OCI-LY1 (cell line): ENCODE data around the gene ARIH1.
"Not testable (repeated sequence)": the region's sequence is repeated elsewhere in the genome, so short reads cannot be mapped to it uniquely, and the experiment has no call there.

Experiments used
- EZH2 ChIP-seq: fragments of 200-600 bp; sonication (generic), shearing (Covaris generic); IDR thresholded peaks from 2 replicates; pipeline ENCODE4 v1.8.0; 2017; ENCODE audit warnings: borderline replicate concordance, mixed run types, mild to moderate bottlenecking, antibody characterized with exemption, low read length, moderate library complexity, mixed read lengths
- TF ChIP-seq, protein P1 (sequence below): fragments of 200-600 bp; sonication (generic), shearing (Covaris generic); IDR thresholded peaks from 2 replicates; pipeline ENCODE4 v1.5.1; 2017; ENCODE audit warnings: mild to moderate bottlenecking, antibody characterized with exemption, low read length, moderate library complexity, mixed read lengths

- TF ChIP-seq, protein P1, sequence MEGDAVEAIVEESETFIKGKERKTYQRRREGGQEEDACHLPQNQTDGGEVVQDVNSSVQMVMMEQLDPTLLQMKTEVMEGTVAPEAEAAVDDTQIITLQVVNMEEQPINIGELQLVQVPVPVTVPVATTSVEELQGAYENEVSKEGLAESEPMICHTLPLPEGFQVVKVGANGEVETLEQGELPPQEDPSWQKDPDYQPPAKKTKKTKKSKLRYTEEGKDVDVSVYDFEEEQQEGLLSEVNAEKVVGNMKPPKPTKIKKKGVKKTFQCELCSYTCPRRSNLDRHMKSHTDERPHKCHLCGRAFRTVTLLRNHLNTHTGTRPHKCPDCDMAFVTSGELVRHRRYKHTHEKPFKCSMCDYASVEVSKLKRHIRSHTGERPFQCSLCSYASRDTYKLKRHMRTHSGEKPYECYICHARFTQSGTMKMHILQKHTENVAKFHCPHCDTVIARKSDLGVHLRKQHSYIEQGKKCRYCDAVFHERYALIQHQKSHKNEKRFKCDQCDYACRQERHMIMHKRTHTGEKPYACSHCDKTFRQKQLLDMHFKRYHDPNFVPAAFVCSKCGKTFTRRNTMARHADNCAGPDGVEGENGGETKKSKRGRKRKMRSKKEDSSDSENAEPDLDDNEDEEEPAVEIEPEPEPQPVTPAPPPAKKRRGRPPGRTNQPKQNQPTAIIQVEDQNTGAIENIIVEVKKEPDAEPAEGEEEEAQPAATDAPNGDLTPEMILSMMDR = not testable (repeated sequence)
- not testable (repeated sequence) for TF ChIP-seq EZH2
Observed at GRCh38 chr15:72629068-72629570, 155.0 kb downstream of the ARIH1 start.
